SU-DHL-6 (cell line): Measurements from ENCODE around the gene TMEM204.

ENCODE experiments used
- CTCF ChIP-seq: fragments of 200-600 bp; sonication (generic); IDR thresholded peaks from one replicate; pipeline ENCODE4 v1.5.1; 2017; ENCODE audit warnings: antibody characterized with exemption, mild to moderate bottlenecking, low read length, moderate library complexity; ENCODE audit not compliant: insufficient read depth, poor library complexity, severe bottlenecking
- EZH2phosphoT487 ChIP-seq: fragments of 200-600 bp; sonication (generic), shearing (Covaris generic); conservative IDR thresholded peaks from 2 replicates; pipeline ENCODE4 v1.6.1; 2018; ENCODE audit warnings: mild to moderate bottlenecking, antibody characterized with exemption, low read length, moderate library complexity, mixed read lengths

DNA sequence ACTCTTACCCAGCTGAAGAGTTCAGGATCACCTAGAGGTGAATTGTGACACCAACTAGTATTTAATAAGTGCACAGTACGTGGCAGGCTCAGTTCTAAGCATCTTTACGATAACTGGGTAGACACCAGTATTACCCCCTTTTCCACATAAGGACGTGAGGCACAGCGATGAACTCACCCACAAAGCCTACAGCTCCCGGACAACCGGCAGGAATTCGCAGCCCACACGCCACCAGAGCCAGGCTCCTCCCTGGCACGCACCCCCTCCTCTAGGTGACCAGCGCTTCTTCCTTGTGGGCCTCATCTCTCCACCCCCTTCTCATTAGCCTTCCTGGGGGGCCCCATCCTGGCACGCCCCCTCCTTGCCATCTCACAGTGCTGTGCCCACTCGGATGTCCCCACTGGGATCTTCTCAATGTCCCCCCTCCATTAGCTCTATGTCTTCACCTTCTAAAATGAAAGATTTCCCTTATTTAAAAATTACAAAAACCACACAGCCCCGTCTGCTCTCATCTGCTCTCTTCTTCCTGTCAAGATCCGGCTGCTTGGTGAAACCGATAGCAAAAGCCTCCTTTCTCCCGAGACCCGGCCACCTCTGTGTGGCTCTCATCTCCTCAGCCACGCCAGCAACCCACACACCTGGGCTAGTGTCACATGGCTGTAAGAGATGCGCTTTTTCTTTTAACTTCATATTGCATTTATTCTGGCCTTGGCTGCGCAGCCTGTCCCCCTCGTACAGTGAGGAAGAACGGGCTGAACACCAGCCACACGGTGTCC is 57.7 kb downstream of the TMEM204 start:
- TF ChIP-seq CTCF = no peak
- TF ChIP-seq EZH2phosphoT487 = no peak
